Colonic mucosa (tissue), 4 donors: Measurements from ENCODE around the gene AURKA. TPM values are rescaled to one million over a fixed set of nuclear protein-coding genes. Genes with fewer than 3 reads are reported as not detected.
"Not testable (repeated sequence)": the region's sequence is repeated elsewhere in the genome, so short reads cannot be mapped to it uniquely, and the experiment has no call there.

Experiments used
- DNase-seq: peaks from one replicate; pipeline ENCODE4 v3.0.0-alpha.2; 2020
- H3K27ac ChIP-seq: fragments of 200-600 bp; one replicate; pipeline ENCODE4 v1.8.0; 2021
- H3K27me3 ChIP-seq: fragments of 200-600 bp; one replicate; pipeline ENCODE4 v1.8.0; 2021
- H3K36me3 ChIP-seq: fragments of 200-600 bp; one replicate; pipeline ENCODE4 v1.8.0; 2021
- H3K4me1 ChIP-seq: fragments of 200-600 bp; one replicate; pipeline ENCODE4 v1.8.0; 2021; ENCODE audit warnings: mild to moderate bottlenecking
- H3K4me3 ChIP-seq: fragments of 200-600 bp; one replicate; pipeline ENCODE4 v1.8.0; 2021
- H3K9ac ChIP-seq, 2 donors: one replicate each; pipeline ENCODE4 v1.7.0; 2013; ENCODE audit warnings: control low read depth in 2 of 2, low read depth in 2 of 2, low read length in 2 of 2
- H3K9me3 ChIP-seq: fragments of 200-600 bp; one replicate; pipeline ENCODE4 v1.8.0; 2021
- intact Hi-C: fragments of 100-400 bp; cut with DNase I; formaldehyde crosslinking; loops from one replicate; pipeline ENCODE4 v1.14.1; 2022
- total RNA-seq, 2 donors: library from RNA; stranded (reverse); fragmentation: NEBNext Ultra II Directional in 1 of 2; extraction: Animal tissue kit (Norgen Biotek cat#: 25700) in 1 of 2; gene quantifications; one replicate each; pipeline ENCODE4 v1.2.1, GENCODE V29; 2021
- TF ChIP-seq, protein P1 (sequence below): fragments of 200-600 bp; IDR thresholded peaks from one replicate; pipeline ENCODE4 v1.8.0; 2022; ENCODE audit warnings: antibody characterized with exemption, mild to moderate bottlenecking
- donor health status: healthy.
- donor health status: DM: no; HTN: no; CAD: no.
- donor health status: DM: no; HTN: no; CAD: no.

Gene AURKA
- total RNA-seq, 2 donors from 2014 or later: 25.6 to 62.4 TPM

DNA sequence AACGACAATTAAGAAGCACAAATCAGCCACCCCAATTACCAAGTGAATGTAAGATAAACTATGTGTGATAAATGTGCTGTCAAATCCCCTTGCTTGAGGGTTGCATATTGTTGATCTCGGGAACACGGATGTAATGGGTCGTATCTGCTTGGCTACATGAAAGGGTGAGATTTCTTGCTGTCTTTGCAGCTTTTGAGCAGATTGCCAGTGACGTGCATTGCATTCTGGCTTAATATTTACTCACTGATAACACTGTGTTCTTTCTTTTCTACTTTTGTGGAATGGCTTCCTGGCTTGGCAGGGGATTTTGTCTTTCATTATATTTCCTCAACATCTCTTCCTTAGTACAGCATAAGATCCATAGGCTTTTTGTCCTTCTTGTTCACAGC, 43.7 kb downstream of the AURKA start:
- no peaks in the 10 kb centered on the region for H3K36me3 ChIP-seq
- intact Hi-C loops: loop anchor here (10.0 kb wide), 1 partner anchor 143 kb away; no protein-coding TSS in a partner anchor
- H3K27me3 ChIP-seq: peaks cover 10% of the 10 kb centered on the region
- H3K4me3 ChIP-seq: no peak overlapping the region
- TF ChIP-seq, protein P1, sequence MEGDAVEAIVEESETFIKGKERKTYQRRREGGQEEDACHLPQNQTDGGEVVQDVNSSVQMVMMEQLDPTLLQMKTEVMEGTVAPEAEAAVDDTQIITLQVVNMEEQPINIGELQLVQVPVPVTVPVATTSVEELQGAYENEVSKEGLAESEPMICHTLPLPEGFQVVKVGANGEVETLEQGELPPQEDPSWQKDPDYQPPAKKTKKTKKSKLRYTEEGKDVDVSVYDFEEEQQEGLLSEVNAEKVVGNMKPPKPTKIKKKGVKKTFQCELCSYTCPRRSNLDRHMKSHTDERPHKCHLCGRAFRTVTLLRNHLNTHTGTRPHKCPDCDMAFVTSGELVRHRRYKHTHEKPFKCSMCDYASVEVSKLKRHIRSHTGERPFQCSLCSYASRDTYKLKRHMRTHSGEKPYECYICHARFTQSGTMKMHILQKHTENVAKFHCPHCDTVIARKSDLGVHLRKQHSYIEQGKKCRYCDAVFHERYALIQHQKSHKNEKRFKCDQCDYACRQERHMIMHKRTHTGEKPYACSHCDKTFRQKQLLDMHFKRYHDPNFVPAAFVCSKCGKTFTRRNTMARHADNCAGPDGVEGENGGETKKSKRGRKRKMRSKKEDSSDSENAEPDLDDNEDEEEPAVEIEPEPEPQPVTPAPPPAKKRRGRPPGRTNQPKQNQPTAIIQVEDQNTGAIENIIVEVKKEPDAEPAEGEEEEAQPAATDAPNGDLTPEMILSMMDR: no peak
- no peak for DNase-seq
- H3K4me1 ChIP-seq: no peaks in the 10 kb centered on the region
- H3K9ac ChIP-seq: no peak overlapping the region
- H3K9me3 ChIP-seq: no peaks in the 10 kb centered on the region
- H3K27ac ChIP-seq: no peak overlapping the region

DNA sequence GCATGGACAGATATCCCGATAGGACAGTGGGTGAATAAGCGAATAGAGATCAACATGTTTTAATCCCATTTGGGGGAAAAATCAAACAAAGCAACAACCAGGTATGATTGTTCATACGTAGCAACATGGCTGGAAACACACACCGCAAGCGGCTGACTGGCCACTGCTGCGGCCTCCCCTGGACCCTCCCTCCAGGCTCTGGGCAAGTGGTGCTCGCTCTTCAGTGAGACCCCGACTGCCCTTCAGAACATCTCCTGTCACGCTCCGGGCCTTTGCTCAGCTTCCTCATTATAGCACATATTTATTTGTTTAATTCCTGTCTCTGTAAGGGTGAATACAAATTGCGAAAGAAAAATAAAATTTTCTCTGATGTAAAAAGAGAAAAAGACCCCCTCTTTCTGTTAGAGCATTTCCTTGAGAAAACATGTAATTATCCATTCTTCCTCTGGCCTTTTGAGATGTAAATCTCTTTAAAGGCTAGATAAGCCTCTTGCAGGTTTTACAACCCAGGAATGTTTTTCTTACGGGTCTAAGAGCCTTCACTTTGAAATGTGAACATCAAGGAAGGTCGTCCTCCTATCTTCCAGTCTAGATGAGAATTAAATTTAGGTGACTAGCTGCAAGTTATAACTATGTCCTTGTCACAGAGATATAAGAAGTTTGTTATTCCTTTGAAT, 44.2 kb downstream of the AURKA start:
- Histone ChIP-seq H3K27me3 (peaks cover 14% of the 10 kb centered on the region), H3K9ac (no peak overlapping the region), H3K27ac (no peak overlapping the region), H3K9me3 (no peaks in the 10 kb centered on the region), H3K4me1 (no peaks in the 10 kb centered on the region), H3K4me3 (no peak overlapping the region), H3K36me3 (no peaks in the 10 kb centered on the region)
- DNase-seq: no peak
- intact Hi-C loops: loop anchor here (10.0 kb wide), 1 partner anchor 143 kb away; no protein-coding TSS in a partner anchor
- TF ChIP-seq, protein P1: no peak

DNA sequence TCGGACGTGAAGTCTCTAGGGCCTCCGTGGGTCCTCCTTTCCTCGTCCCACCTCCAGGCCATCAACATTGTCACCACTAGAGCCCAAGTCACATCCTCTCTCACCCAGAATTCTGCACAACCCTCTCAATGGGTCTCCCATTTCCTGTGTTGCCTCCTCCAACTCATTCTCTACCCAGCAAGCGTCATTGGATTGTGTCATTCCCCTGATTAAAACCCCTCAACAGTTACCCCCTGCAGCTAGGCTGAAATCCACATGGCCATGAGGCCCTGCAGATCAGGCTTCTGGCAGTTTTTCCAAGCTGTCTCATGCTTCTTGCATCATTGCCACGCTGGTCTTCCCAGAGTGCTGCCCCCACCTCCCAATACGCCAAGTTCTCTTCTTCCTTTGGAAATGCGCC, 46.1 kb downstream of the AURKA start:
- no peak overlapping the region for H3K9ac ChIP-seq
- H3K9me3 ChIP-seq: no peaks in the 10 kb centered on the region
- peaks cover 14% of the 10 kb centered on the region for H3K27me3 ChIP-seq
- no peak for DNase-seq
- H3K4me3 ChIP-seq: no peak overlapping the region
- no peaks in the 10 kb centered on the region for H3K4me1 ChIP-seq
- H3K27ac ChIP-seq: no peak overlapping the region
- intact Hi-C loops: loop anchor here (10.0 kb wide), 1 partner anchor 141 kb away; no protein-coding TSS in a partner anchor
- TF ChIP-seq, protein P1: no peak
- H3K36me3 ChIP-seq: no peaks in the 10 kb centered on the region

DNA sequence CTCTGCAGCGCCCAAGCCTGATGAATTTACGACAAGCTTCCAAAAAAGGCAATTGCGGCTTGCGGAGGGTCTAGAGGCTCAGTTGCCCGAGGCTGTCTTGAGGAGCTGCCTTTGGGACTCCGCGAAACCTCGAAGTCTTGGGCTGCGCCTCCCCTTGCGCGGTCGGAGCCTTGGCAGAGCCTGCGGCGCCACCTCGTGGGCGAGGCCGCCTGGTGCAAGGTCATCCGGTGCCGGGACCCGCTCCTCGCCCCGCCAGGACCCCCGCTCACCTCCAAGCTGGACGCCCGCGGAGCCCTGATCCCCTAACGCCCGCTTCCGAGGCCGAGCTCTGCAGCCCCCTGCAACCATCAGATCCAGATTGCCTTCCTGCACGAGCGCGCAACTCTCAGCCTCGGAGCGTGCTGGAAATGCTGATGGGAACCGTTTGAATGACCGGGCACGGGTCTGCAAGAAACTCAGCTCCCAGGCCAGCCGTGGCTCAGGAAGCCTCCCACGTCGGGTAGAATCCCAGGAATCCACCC, 48.1 kb downstream of the AURKA start:
- intact Hi-C loops: loop anchor here (10.0 kb wide), 1 partner anchor 139 kb away; no protein-coding TSS in a partner anchor
- no peaks in the 10 kb centered on the region for H3K9me3 ChIP-seq
- H3K27ac ChIP-seq: no peak overlapping the region
- TF ChIP-seq, protein P1: peak; percentile 50
- H3K27me3 ChIP-seq: peaks cover 14% of the 10 kb centered on the region
- H3K4me1 ChIP-seq: no peaks in the 10 kb centered on the region
- no peak for DNase-seq
- H3K9ac ChIP-seq: no peak overlapping the region
- no peaks in the 10 kb centered on the region for H3K36me3 ChIP-seq
- no peak overlapping the region for H3K4me3 ChIP-seq

DNA sequence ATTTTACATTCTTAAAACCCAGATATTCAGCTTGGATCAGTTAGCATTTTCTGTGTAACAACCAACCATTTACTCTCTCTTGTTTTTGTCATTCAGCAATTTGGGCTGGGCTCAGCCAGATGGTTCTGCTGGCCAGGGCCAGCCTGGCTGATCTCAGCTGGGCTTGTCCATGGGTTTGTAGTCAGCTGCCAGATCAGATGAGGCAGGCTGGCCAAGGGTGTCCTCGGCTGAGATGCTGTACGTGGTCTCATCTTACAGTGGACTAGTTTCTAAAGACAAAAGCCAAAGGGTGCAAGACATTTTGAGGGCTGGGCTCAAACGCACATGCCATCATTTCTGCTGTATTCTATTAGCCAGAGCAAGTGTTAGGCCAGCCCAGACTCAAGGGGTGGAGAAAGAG, 49.2 kb downstream of the AURKA start:
- DNase-seq: no peak
- H3K27ac ChIP-seq: no peak overlapping the region
- H3K27me3 ChIP-seq: peaks cover 14% of the 10 kb centered on the region
- no peak overlapping the region for H3K4me3 ChIP-seq
- H3K4me1 ChIP-seq: no peaks in the 10 kb centered on the region
- intact Hi-C loops: loop anchor here (10.0 kb wide), 1 partner anchor 138 kb away; no protein-coding TSS in a partner anchor
- H3K9me3 ChIP-seq: no peaks in the 10 kb centered on the region
- H3K9ac ChIP-seq: no peak overlapping the region
- no peaks in the 10 kb centered on the region for H3K36me3 ChIP-seq
- TF ChIP-seq, protein P1: no peak

DNA sequence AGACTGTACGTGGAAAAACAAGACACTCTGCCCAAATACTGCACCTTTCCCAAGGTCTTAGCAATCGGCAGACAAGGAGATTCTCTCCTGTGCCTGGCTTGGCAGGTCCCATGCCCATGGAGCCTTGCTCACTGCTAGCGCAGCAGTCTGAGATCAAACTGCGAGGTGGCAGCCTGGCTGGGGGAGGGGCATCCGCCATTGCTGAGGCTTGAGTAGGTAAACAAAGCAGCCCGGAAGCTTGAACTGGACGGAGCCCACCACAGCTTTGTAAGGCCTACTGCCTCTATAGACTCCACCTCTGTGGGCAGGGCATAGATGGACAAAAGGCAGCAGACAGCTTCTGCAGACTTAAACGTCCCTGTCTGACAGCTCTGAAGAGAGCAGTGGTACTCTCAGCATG, 55.3 kb downstream of the AURKA start:
- H3K4me3 ChIP-seq, H3K27ac ChIP-seq, intact Hi-C loops, H3K27me3 ChIP-seq, H3K4me1 ChIP-seq, H3K9ac ChIP-seq, H3K9me3 ChIP-seq, DNase-seq, H3K36me3 ChIP-seq: not testable (repeated sequence)
